DND-41 (cell line): ENCODE measurements around the gene FN3K.

Source experiments
- ATAC-seq: fragments of 200-7000 bp; cut with Tn5 transposase; 3 replicates; pipeline ENCODE4 v1.9.1; 2021; ENCODE audit warnings: low read depth; ENCODE audit not compliant: insufficient read depth
- DNase-seq: peaks from one replicate; pipeline ENCODE4 v3.0.0-alpha.2; 2020
- H2AFZ ChIP-seq: 2 replicates; pipeline ENCODE4 v1.6.0; 2012; ENCODE audit warnings: low read depth, low read length
- H3K27ac ChIP-seq: 2 replicates; pipeline ENCODE4 v1.5.1; 2012; ENCODE audit warnings: low read length, inconsistent platforms
- H3K27me3 ChIP-seq: fragments of 200-600 bp; sonication (generic); 2 replicates; pipeline ENCODE4 v1.6.0; 2012; ENCODE audit warnings: low read length, mild to moderate bottlenecking, inconsistent platforms; ENCODE audit not compliant: insufficient read depth, poor library complexity
- H3K36me3 ChIP-seq: 2 replicates; pipeline ENCODE4 v1.5.1; 2012; ENCODE audit warnings: low read length, inconsistent platforms; ENCODE audit not compliant: insufficient read depth
- H3K4me1 ChIP-seq: 2 replicates; pipeline ENCODE4 v1.5.1; 2012; ENCODE audit warnings: mild to moderate bottlenecking, low read length; ENCODE audit not compliant: insufficient read depth
- H3K4me2 ChIP-seq: 2 replicates; pipeline ENCODE4 v1.6.0; 2012; ENCODE audit warnings: mild to moderate bottlenecking, moderate library complexity, low read length, inconsistent platforms; ENCODE audit not compliant: insufficient read depth
- H3K4me3 ChIP-seq, 2 experiments: fragments of 200-600 bp in 1 of 2; shearing (Covaris generic) in 1 of 2; 2 replicates each; pipeline ENCODE4 v1.5.1; 2012 to 2016; ENCODE audit warnings: inconsistent platforms in 2 of 2, low read length in 2 of 2, mild to moderate bottlenecking in 2 of 2, low read depth in 1 of 2, moderate library complexity in 1 of 2
- H3K79me2 ChIP-seq: 2 replicates; pipeline ENCODE4 v1.6.0; 2012; ENCODE audit warnings: low read length, inconsistent platforms; ENCODE audit not compliant: insufficient read depth
- H3K9ac ChIP-seq: 2 replicates; pipeline ENCODE4 v1.6.0; 2012; ENCODE audit warnings: low read depth, mild to moderate bottlenecking, inconsistent platforms, low read length, moderate library complexity
- H3K9me3 ChIP-seq: 2 replicates; pipeline ENCODE4 v1.5.1; 2012; ENCODE audit warnings: low read length, moderate library complexity, mild to moderate bottlenecking, inconsistent platforms; ENCODE audit not compliant: insufficient read depth, severe bottlenecking
- H4K20me1 ChIP-seq: 2 replicates; pipeline ENCODE4 v1.6.0; 2012; ENCODE audit warnings: low read length; ENCODE audit not compliant: insufficient read depth
- CTCF ChIP-seq: IDR thresholded peaks from 2 replicates; pipeline ENCODE4 v1.5.1; 2012; ENCODE audit warnings: borderline replicate concordance, low read length, moderate library complexity, mild to moderate bottlenecking; ENCODE audit not compliant: poor library complexity, severe bottlenecking; ENCODE audit errors: extremely low read depth
- EZH2 ChIP-seq: IDR thresholded peaks from 3 replicates; pipeline ENCODE4 v1.6.1; 2012; ENCODE audit warnings: borderline replicate concordance, low read depth, mild to moderate bottlenecking, moderate library complexity, low read length, inconsistent platforms; ENCODE audit not compliant: severe bottlenecking

The FN3K gene

DNA sequence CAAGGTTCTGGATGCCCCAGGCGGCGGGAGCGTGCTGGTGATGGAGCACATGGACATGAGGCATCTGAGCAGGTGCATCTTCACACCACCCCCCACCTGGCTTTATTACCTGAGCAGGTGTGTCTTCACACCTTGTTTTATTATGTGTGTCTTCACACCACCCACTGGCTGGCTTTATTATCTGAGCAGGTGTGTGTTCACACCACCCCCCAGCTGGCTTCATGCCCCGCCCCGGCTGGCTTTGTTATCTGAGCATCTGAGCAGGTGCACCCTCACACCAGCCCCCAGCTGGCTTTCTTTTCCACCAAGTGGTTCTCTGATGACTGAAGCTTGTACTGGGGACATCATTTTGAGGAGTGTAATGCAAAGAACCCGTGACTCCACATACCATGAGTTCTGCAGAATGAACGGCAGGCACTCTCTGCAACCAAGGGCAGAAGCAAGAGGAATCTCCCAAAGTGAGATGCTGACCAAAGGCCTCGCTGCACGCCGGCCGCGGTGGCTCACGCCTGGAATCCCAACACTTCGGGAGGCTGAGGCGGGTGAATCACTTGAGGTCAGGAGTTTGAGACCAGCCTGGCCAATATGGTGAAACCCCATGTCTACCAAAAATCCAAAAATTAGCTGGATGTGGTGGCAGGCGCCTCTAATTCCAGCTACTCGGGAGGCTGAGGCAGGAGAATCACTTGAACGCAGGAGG lies 16.3 kb upstream of the FN3K start:
- H3K79me2 ChIP-seq: peaks cover 18% of the 10 kb centered on the region

DNA sequence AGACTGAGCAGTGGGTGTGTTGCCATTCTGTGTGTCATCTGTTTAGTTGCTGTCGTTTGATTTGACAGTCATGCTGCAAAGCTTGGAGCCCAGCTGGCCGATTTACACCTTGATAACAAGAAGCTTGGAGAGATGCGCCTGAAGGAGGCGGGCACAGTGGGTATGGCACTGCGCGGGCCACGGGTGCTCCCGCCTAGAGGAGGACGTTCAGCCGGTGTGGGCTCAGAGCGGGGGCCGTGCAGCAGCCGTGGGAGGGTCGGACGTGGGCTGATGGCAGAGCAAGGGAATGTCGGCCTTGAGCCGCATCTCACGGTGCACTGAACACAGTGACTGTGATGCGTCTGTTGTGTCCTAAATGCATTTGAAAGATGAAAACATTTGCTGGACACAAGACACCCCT lies 15.2 kb upstream of the FN3K start:
- peaks cover 50% of the 10 kb centered on the region for H3K36me3 ChIP-seq
- H3K27ac ChIP-seq: no peak overlapping the region
- DNase-seq (no peak), ATAC-seq (no peak)
- H3K4me2 ChIP-seq: no peak overlapping the region
- H3K4me1 ChIP-seq: peaks cover 27% of the 10 kb centered on the region
- no peak overlapping the region for H3K9ac ChIP-seq
- H3K4me3 ChIP-seq: no peak overlapping the region
- H4K20me1 ChIP-seq: peaks cover 18% of the 10 kb centered on the region
- TF ChIP-seq CTCF (no peak), EZH2 (no peak)
- no peak overlapping the region for H2AFZ ChIP-seq
- peaks cover 18% of the 10 kb centered on the region for H3K79me2 ChIP-seq
- no peaks in the 10 kb centered on the region for H3K9me3 ChIP-seq
- H3K27me3 ChIP-seq: no peaks in the 10 kb centered on the region

More for the DNA sequence above, 16.3 kb upstream of the FN3K start:
- ATAC-seq (no peak), DNase-seq (no peak)
- peak overlapping the region; percentile 96; the same call in 1 of the 2 replicates for H3K4me2 ChIP-seq
- no peak overlapping the region for H3K4me3 ChIP-seq
- no peak overlapping the region for H2AFZ ChIP-seq
- peaks cover 27% of the 10 kb centered on the region for H3K4me1 ChIP-seq
- H3K36me3 ChIP-seq: peaks cover 50% of the 10 kb centered on the region
- no peak overlapping the region for H3K9ac ChIP-seq
- H3K9me3 ChIP-seq: no peaks in the 10 kb centered on the region
- no peak overlapping the region for H3K27ac ChIP-seq
- H3K27me3 ChIP-seq: no peaks in the 10 kb centered on the region
- H4K20me1 ChIP-seq: peaks cover 18% of the 10 kb centered on the region
- TF ChIP-seq EZH2 (no peak), CTCF (no peak)

DNA sequence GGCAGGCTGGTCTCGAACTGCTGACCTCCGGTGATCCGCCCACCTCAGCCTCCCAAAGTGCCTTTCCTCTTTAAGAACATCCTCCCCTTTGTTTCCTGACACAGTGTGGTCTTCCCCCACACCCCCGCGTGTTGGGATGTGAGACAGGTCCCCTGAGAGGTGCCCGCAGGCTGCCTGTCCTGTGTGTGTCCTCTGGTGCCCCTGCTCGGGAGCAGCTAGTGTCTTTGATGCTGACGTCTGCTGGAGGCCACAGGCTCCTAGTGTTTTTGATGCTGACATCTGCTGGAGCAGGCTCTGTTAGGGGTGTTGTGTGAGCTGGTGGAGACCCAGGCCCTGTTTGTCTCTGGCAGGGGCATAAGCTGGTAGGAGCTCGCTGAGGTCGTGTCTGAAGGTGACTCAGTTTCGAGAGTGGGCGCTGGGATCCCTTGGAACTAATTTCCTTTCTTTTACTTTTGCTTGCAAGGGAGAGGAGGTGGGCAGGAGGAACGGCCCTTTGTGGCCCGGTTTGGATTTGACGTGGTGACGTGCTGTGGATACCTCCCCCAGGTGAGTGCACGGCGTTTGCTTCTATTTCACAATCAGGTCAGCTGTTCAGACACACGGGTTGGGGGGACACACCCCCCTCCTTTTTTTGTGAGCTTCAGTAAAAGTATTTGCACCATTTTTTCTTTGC lies 12.9 kb upstream of the FN3K start:
- H4K20me1 ChIP-seq: peaks cover 15% of the 10 kb centered on the region
- H3K4me2 ChIP-seq: no peak overlapping the region
- no peaks in the 10 kb centered on the region for H3K27me3 ChIP-seq
- peaks cover 64% of the 10 kb centered on the region for H3K36me3 ChIP-seq
- H3K27ac ChIP-seq: no peak overlapping the region
- TF ChIP-seq CTCF: no peak
- no peak for TF ChIP-seq EZH2
- H3K9ac ChIP-seq: no peak overlapping the region
- ATAC-seq (no peak), DNase-seq (no peak)
- H3K9me3 ChIP-seq: no peaks in the 10 kb centered on the region
- peaks cover 11% of the 10 kb centered on the region for H3K79me2 ChIP-seq
- H3K4me3 ChIP-seq: no peak overlapping the region
- H3K4me1 ChIP-seq: peaks cover 15% of the 10 kb centered on the region
- no peak overlapping the region for H2AFZ ChIP-seq
